K562 (cell line): ENCODE measurements around the gene CECR2. TPM values are rescaled to one million over a fixed set of nuclear protein-coding genes. Genes with fewer than 3 reads are reported as not detected.

Experiments used
- CBX5 ChIP-seq: IDR thresholded peaks from 2 replicates; pipeline ENCODE4 v1.6.1; 2014; ENCODE audit warnings: low read depth, borderline replicate concordance
- ETV5 ChIP-seq: sonication (generic); formaldehyde crosslinking; IDR thresholded peaks from 2 replicates; pipeline ENCODE4 v1.4.0; 2020; ENCODE audit warnings: low read depth, mild to moderate bottlenecking, missing genetic modification reagents
- KAT2B ChIP-seq: IDR thresholded peaks from one replicate; pipeline ENCODE4 v1.6.1; 2012; ENCODE audit warnings: low read depth, mild to moderate bottlenecking, control low read depth, inconsistent platforms, low read length, moderate library complexity
- polyA plus RNA-seq, 8 experiments: library from polyadenylated mRNA; depleted of rRNA in 4 of 8; stranded (reverse) in 5 of 8; unstranded in 3 of 8; fragments of >200 nt; fragmentation: Nextera tagmentation in 2 of 8; fragmentation: Illumina TruSeq in 1 of 8; extraction: Ambion mirVana in 2 of 8; extraction: Trizol in 1 of 8; gene quantifications; 2 replicates each; pipeline versions ENCODE4 v1.2.1 to v1.2.3, GENCODE V29; 2011 to 2014; ENCODE audit warnings: inconsistent platforms in 1 of 8, missing spikeins in 1 of 8
- total RNA-seq, 7 experiments: library from RNA; depleted of rRNA in 6 of 7; stranded (reverse); fragments of >200 nt in 6 of 7; fragmentation: Illumina TruSeq in 2 of 7; extraction: Trizol in 2 of 7; gene quantifications; 2 replicates each; pipeline versions ENCODE4 v1.2.1 to v1.2.3, GENCODE V29; 2011 to 2021; ENCODE audit warnings: low replicate concordance in 1 of 7
- TF ChIP-seq, protein P1 (sequence below): fragments of 450-650 bp; IDR thresholded peaks from 2 replicates; pipeline ENCODE4 v1.6.1; 2016; ENCODE audit warnings: mild to moderate bottlenecking, moderate library complexity

The CECR2 gene
- total and polyA plus RNA-seq, 9 of the 15 experiments (the other 6 are each of a cell fraction or from before 2014, with no cell fraction given): 0.01 to 1.00 (median 0.27) TPM

DNA sequence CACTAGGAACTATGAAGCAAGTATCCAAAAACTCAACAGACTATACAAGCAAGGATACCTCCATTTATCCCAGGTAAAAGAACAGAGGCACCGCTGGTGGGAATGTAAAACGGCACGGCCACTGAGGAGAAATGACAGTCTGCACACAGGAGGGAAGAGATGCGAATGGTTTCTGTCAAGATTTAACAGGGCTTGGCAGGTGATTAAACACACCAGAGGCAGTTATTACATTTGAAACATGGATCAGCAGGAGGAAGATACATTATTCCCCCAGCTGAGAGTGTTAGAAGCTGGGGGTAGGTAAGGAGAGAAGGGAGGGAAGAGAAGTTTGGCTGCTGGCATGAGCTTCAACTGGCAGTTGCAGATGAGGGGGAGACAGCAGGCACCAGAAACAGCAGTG is 229.1 kb downstream of the CECR2 start (continued):
- TF ChIP-seq, protein P1, sequence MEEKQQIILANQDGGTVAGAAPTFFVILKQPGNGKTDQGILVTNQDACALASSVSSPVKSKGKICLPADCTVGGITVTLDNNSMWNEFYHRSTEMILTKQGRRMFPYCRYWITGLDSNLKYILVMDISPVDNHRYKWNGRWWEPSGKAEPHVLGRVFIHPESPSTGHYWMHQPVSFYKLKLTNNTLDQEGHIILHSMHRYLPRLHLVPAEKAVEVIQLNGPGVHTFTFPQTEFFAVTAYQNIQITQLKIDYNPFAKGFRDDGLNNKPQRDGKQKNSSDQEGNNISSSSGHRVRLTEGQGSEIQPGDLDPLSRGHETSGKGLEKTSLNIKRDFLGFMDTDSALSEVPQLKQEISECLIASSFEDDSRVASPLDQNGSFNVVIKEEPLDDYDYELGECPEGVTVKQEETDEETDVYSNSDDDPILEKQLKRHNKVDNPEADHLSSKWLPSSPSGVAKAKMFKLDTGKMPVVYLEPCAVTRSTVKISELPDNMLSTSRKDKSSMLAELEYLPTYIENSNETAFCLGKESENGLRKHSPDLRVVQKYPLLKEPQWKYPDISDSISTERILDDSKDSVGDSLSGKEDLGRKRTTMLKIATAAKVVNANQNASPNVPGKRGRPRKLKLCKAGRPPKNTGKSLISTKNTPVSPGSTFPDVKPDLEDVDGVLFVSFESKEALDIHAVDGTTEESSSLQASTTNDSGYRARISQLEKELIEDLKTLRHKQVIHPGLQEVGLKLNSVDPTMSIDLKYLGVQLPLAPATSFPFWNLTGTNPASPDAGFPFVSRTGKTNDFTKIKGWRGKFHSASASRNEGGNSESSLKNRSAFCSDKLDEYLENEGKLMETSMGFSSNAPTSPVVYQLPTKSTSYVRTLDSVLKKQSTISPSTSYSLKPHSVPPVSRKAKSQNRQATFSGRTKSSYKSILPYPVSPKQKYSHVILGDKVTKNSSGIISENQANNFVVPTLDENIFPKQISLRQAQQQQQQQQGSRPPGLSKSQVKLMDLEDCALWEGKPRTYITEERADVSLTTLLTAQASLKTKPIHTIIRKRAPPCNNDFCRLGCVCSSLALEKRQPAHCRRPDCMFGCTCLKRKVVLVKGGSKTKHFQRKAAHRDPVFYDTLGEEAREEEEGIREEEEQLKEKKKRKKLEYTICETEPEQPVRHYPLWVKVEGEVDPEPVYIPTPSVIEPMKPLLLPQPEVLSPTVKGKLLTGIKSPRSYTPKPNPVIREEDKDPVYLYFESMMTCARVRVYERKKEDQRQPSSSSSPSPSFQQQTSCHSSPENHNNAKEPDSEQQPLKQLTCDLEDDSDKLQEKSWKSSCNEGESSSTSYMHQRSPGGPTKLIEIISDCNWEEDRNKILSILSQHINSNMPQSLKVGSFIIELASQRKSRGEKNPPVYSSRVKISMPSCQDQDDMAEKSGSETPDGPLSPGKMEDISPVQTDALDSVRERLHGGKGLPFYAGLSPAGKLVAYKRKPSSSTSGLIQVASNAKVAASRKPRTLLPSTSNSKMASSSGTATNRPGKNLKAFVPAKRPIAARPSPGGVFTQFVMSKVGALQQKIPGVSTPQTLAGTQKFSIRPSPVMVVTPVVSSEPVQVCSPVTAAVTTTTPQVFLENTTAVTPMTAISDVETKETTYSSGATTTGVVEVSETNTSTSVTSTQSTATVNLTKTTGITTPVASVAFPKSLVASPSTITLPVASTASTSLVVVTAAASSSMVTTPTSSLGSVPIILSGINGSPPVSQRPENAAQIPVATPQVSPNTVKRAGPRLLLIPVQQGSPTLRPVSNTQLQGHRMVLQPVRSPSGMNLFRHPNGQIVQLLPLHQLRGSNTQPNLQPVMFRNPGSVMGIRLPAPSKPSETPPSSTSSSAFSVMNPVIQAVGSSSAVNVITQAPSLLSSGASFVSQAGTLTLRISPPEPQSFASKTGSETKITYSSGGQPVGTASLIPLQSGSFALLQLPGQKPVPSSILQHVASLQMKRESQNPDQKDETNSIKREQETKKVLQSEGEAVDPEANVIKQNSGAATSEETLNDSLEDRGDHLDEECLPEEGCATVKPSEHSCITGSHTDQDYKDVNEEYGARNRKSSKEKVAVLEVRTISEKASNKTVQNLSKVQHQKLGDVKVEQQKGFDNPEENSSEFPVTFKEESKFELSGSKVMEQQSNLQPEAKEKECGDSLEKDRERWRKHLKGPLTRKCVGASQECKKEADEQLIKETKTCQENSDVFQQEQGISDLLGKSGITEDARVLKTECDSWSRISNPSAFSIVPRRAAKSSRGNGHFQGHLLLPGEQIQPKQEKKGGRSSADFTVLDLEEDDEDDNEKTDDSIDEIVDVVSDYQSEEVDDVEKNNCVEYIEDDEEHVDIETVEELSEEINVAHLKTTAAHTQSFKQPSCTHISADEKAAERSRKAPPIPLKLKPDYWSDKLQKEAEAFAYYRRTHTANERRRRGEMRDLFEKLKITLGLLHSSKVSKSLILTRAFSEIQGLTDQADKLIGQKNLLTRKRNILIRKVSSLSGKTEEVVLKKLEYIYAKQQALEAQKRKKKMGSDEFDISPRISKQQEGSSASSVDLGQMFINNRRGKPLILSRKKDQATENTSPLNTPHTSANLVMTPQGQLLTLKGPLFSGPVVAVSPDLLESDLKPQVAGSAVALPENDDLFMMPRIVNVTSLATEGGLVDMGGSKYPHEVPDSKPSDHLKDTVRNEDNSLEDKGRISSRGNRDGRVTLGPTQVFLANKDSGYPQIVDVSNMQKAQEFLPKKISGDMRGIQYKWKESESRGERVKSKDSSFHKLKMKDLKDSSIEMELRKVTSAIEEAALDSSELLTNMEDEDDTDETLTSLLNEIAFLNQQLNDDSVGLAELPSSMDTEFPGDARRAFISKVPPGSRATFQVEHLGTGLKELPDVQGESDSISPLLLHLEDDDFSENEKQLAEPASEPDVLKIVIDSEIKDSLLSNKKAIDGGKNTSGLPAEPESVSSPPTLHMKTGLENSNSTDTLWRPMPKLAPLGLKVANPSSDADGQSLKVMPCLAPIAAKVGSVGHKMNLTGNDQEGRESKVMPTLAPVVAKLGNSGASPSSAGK: no peak
- TF ChIP-seq ETV5 (CRISPR knock-in tag) (no peak), CBX5 (no peak), KAT2B (no peak)
